AG09319 (cell line): Measurements from ENCODE around the gene SLC39A9.
"Not testable (repeated sequence)": the region's sequence is repeated elsewhere in the genome, so short reads cannot be mapped to it uniquely, and the experiment has no call there.

Experiments used
- DNase-seq: peaks from one replicate; pipeline ENCODE4 v3.0.0-alpha.2; 2010; ENCODE audit warnings: low read depth; ENCODE audit errors: extremely low read depth
- TF ChIP-seq, protein P1 (sequence below): IDR thresholded peaks from 2 replicates; pipeline ENCODE4 v1.5.1; 2011; ENCODE audit warnings: low read depth, mild to moderate bottlenecking, inconsistent platforms, low read length, moderate library complexity

Gene SLC39A9

DNA sequence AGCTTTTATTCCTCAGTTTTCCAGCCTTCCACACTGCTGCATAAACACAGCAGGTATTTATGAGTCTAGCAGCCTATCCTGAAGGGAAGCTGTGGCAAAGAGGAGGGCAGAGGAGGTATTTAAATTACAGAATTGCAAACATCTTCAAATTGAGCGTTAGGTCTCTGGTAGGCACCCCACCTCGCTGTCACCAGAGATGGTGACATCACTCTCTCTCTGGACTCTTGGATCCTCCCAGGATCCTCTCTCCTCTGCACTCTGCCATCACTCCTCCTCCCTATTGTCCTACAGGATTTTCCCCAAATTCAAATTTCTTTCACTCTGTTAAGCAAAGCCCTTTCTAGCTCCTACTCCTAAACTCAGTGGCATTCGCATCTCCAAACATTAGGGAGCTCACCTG, 92.7 kb downstream of the SLC39A9 start:
- TF ChIP-seq, protein P1, sequence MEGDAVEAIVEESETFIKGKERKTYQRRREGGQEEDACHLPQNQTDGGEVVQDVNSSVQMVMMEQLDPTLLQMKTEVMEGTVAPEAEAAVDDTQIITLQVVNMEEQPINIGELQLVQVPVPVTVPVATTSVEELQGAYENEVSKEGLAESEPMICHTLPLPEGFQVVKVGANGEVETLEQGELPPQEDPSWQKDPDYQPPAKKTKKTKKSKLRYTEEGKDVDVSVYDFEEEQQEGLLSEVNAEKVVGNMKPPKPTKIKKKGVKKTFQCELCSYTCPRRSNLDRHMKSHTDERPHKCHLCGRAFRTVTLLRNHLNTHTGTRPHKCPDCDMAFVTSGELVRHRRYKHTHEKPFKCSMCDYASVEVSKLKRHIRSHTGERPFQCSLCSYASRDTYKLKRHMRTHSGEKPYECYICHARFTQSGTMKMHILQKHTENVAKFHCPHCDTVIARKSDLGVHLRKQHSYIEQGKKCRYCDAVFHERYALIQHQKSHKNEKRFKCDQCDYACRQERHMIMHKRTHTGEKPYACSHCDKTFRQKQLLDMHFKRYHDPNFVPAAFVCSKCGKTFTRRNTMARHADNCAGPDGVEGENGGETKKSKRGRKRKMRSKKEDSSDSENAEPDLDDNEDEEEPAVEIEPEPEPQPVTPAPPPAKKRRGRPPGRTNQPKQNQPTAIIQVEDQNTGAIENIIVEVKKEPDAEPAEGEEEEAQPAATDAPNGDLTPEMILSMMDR, result no peak
- DNase-seq, result no peak

DNA sequence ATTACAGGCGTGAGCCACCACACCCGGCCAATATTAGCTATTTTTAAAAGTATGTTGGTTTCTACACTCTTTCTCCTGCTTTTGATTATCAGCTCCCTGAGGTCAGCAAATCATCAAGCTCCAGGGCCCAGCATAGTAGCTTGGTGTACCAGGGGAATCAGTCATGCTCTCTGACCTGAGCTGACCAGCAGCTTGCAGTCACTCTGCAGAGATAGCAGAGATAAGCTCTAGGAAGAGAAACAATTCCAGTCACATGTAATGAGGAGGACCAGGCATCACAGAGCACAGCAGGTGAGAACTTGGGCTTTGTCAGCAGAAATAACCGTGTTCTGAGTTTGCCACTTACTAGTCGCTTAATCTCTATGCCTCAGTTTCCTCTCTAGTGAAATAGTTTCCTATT, 94.5 kb downstream of the SLC39A9 start:
- TF ChIP-seq, protein P1, result no peak
- no peak for DNase-seq

DNA sequence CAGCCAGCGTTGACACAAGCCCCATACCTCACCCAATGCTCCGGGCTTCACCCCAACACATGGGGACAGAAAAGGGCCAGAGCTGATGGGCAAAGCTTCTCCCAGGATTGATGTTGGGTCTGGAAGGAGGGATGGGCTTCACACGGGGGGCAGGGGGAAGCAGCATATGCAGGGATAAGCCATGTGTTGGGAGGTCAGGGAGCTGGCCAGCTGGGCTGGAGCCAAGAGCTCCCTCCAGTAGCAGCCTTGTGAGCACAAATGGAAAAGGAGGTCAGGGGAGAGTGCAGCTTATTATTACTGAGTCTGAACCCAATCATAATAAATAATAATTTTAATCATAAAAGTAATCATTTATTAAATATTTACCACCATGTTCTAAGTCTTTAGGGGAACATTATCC, 95.3 kb downstream of the SLC39A9 start:
- TF ChIP-seq, protein P1, result no peak
- no peak for DNase-seq

DNA sequence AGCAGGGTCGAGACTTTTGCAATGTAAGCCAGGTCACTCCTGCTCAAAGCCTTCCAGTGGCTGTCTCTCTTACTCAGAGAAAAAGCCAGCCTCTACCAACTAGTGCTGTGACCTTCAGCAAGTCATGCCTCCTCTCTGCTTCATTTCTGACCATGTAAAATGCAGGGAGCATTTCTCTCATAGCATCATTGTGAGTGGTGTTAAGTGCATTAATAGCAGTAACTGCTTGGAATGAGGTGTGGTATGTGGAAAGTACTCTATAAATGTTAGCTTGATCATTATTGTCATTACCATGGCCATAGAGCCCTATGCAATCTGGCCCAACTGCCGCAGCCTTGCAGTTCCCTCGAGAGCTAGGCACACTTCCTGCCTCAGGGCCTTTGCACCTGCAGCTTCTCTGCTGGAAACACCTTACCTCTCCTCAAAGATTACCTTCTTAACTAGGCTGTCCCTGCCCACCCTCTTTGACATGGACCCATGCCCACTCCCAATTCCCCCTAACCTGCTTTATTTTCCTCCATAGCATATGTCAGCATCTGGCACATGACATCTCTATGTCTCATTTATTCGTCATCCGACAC, 96.9 kb downstream of the SLC39A9 start:
- no peak for DNase-seq
- TF ChIP-seq, protein P1, result no peak

DNA sequence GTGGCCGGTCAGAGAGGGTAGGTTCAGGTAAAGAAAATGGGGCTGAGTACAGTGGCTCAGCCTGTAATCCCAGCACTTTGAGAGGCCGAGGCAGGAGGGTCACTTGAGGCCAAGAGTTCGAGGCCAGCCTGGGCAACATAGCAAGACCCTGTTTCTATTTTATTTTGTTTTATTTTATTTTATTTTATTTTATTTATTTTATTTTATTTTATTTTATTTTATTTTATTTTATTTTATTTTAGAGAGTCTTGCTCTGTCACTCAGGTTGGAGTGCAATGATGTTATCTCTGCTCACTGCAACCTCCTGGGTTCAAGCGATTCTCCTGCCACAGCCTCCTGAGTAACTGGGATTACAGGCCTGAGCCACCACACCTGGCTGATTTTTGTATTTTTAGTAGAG, 99.4 kb downstream of the SLC39A9 start:
- DNase-seq, result not testable (repeated sequence)

DNA sequence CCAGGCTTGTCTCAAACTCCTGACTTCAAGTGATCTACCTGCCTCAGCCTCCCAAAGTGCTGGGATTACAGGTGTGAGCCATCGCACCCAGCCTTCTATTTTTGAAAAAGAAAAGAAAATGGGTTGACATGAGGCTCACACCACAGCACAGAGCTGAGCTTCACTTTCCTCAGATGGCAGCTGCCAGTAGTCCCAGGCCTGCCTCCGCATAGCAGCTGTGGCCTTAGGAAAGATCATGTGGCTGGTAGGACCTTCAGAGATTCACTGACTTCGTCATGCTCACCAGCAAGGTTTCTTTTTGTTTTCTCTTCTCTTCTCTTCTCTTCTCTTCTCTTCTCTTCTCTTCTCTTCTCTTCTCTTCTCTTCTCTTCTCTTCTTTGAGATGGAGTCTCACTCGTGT, 99.8 kb downstream of the SLC39A9 start:
- not testable (repeated sequence) for DNase-seq

DNA sequence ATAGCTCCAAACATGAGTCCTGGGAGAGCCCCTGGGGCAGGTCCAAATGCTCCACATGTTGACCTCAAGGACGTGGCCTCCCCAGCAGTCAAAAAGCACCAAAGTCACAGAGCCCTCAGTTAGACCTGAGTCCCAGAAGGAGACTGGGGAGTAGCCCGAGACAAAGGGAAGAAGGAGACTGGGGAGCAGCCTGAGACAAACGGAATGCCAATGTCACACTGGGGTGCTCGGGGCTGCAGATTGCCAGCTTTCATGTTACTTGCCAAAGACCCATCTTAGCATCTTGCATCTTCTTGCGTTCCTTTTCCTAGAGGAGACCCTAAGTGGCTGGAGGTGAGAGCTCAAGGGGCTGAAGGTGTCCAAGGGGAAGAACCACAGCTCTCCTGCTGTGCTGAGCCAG, 100.9 kb downstream of the SLC39A9 start:
- TF ChIP-seq, protein P1, result no peak
- DNase-seq, result no peak

DNA sequence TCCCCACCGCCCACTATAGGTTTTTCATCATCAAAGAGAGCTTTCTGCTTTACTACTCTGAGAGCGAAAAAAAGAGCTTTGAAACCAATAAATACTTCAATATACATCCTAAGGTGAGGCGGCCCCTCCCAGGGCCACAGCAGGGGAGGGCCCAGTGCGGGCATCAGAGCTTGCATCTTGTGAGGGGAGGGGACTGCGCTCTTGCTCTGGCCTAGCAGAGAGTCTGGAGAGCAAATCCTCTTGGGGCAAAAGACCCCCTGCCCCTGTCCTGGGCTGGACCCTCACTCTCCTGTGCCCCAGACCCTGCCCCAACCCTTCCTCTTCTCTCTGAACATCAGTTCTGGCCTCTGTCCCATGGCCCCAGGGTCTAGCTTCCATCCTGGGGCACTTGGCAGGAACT, 101.6 kb downstream of the SLC39A9 start:
- TF ChIP-seq, protein P1, result no peak
- no peak for DNase-seq
